GM23338 (cell line): ENCODE data around the gene COLEC12.

ENCODE experiments used
- EZH2 ChIP-seq: fragments of 200-600 bp; sonication (generic); IDR thresholded peaks from one replicate; pipeline ENCODE4 v1.8.0; 2017; ENCODE audit warnings: antibody characterized with exemption, mild to moderate bottlenecking, low read depth; ENCODE audit not compliant: unreplicated experiment
- ZNF114 ChIP-seq: fragments of 250-450 bp; sonication (Bioruptor Pico); IDR thresholded peaks from 2 replicates; pipeline ENCODE4 v1.5.0; 2020; ENCODE audit warnings: mild to moderate bottlenecking, moderate library complexity

DNA sequence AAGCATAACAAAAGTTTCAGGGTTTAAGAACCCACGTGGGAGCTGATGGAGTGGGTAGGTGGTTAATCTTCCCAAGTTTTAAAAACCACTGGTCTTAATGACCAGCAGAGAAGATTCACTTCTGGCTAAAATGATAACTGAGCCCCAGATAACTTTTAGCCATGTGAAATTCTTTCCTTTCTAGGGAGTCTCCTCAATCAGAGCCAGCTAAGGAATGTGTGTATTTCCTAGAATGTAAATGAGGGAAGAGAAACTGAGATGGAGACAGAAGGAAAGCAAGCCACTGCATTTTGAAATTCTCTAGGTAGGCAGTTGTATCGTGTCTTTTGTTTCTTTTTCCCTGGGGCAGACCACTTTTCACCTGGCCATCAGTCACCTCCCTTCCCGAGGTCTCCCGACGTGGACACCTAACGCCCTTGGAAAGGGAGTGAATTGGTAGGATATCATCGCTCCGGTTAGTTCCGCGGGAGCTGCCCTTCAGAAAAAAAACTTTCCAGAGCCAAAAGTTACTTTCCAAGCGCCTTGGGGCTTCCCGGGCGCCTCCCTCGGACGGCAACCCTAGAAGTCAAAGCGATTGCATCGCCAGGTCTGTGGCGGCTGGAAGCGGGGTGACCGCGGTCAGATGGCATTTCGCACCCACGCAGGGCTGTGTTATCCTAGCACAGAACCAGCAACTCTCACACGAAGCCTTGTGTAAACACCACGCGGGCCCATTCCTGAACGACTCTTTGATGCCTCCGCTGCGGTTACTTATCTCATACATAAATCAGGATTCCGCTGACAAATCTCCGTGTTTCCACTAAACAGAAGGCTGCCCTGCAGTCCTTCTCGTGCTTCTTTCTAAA lies 1.3 kb downstream of the COLEC12 start:
- TF ChIP-seq EZH2 (peak; percentile 62), ZNF114 (no peak)
